K562 (cell line): ENCODE results near the gene GJD4.

ENCODE experiments used
- CTCF ChIP-seq, 3 experiments: IDR thresholded peaks in 2 of 3; conservative IDR thresholded peaks in 1 of 3; 2 replicates each; pipeline ENCODE4 v1.5.1; 2011 to 2012; ENCODE audit warnings: low read length in 3 of 3, mild to moderate bottlenecking in 3 of 3, control low read depth in 2 of 3, improper control_type of control experiment in 1 of 3, inconsistent platforms in 1 of 3, low read depth in 1 of 3, mixed read lengths in 1 of 3, moderate library complexity in 1 of 3; ENCODE audit not compliant: insufficient read depth in 2 of 3
- JUND ChIP-seq, 2 experiments: IDR thresholded peaks; 2 replicates in 1 of 2; 3 replicates in 1 of 2; pipeline ENCODE4 v1.6.1; 2011; ENCODE audit warnings: borderline replicate concordance in 2 of 2, low read depth in 2 of 2, low read length in 2 of 2, improper control_type of control experiment in 1 of 2, missing biosample characterization in 1 of 2, missing genetic modification characterization in 1 of 2, missing genetic modification reagents in 1 of 2
- SIRT6 ChIP-seq: IDR thresholded peaks from one replicate; pipeline ENCODE4 v1.6.1; 2012; ENCODE audit warnings: low read depth, mild to moderate bottlenecking, control low read depth, inconsistent platforms, low read length, moderate library complexity

- no peak for TF ChIP-seq SIRT6
- TF ChIP-seq JUND (IDR thresholded peaks at IDR 0.05; ENCODE audit: borderline replicate concordance, low read depth, low read length): no peak
- TF ChIP-seq JUND (tag; IDR thresholded peaks at IDR 0.05; ENCODE audit: borderline replicate concordance, low read depth, low read length): no peak
- no peak for TF ChIP-seq CTCF (IDR thresholded peaks at IDR 0.05 in 2 of 3, conservative IDR thresholded peaks at IDR 0.05 in 1 of 3; ENCODE audit: insufficient read depth in 2 of 3, low read depth in 1 of 3, low read length in 3 of 3)
These were observed 20.2 kb upstream of the GJD4 start for GRCh38 chr10:35584946-35585345.
